ENCODE measurements around the gene CDAN1.
"Not testable (repeated sequence)": the region's sequence is repeated elsewhere in the genome, so short reads cannot be mapped to it uniquely, and the experiment has no call there.

CDAN1 gene

GRCh38 chr15:42688301-42688700 is 48.6 kb downstream of the CDAN1 start:
- no peak overlapping the region for H3K27ac ChIP-seq
- no peak for TF ChIP-seq CTCF (conservative IDR thresholded peaks at IDR 0.05)
- TF ChIP-seq ZFX (IDR thresholded peaks at IDR 0.05), result no peak

GRCh38 chr15:42687740-42688139 is 49.2 kb downstream of the CDAN1 start:
- TF ChIP-seq CTCF (conservative IDR thresholded peaks at IDR 0.05), result no peak
- TF ChIP-seq ZFX (IDR thresholded peaks at IDR 0.05), result no peak
- H3K27ac ChIP-seq, result no peak overlapping the region

- TF ChIP-seq CTCF (conservative IDR thresholded peaks at IDR 0.05), result no peak
- TF ChIP-seq ZFX (IDR thresholded peaks at IDR 0.05), result no peak
- H3K27ac ChIP-seq, result no peak overlapping the region
These were observed 50.6 kb downstream of the CDAN1 start for GRCh38 chr15:42686281-42686680.

- H3K27ac ChIP-seq, result no peak overlapping the region
- TF ChIP-seq CTCF (conservative IDR thresholded peaks at IDR 0.05) (no peak), ZFX (IDR thresholded peaks at IDR 0.05) (no peak)
These were observed 55.8 kb downstream of the CDAN1 start for GRCh38 chr15:42681119-42681518.

- not testable (repeated sequence) for H3K27ac ChIP-seq
These were observed 56.8 kb downstream of the CDAN1 start for GRCh38 chr15:42680142-42680482.

GRCh38 chr15:42679285-42680141 is 57.4 kb downstream of the CDAN1 start:
- no peak overlapping the region for H3K27ac ChIP-seq
- no peak for TF ChIP-seq CTCF (conservative IDR thresholded peaks at IDR 0.05)
- TF ChIP-seq ZFX (IDR thresholded peaks at IDR 0.05), result no peak

GRCh38 chr15:42675021-42675420 is 61.9 kb downstream of the CDAN1 start:
- no peak for TF ChIP-seq CTCF (conservative IDR thresholded peaks at IDR 0.05)
- TF ChIP-seq ZFX (IDR thresholded peaks at IDR 0.05), result no peak

GRCh38 chr15:42674472-42674871 is 62.5 kb downstream of the CDAN1 start:
- no peak for TF ChIP-seq ZFX (IDR thresholded peaks at IDR 0.05)
- no peak for TF ChIP-seq CTCF (conservative IDR thresholded peaks at IDR 0.05)

More at GRCh38 chr15:42675021-42675420, 61.9 kb downstream of the CDAN1 start:
- H3K27ac ChIP-seq, result no peak overlapping the region

More at GRCh38 chr15:42674472-42674871, 62.5 kb downstream of the CDAN1 start:
- no peak overlapping the region for H3K27ac ChIP-seq
